Measurements from ENCODE around the gene GRK6. TPM values are rescaled to one million over a fixed set of nuclear protein-coding genes. Genes with fewer than 3 reads are reported as not detected.

Gene GRK6
- total RNA-seq, 1 experiment from 2014 or later: 75.2 TPM

DNA sequence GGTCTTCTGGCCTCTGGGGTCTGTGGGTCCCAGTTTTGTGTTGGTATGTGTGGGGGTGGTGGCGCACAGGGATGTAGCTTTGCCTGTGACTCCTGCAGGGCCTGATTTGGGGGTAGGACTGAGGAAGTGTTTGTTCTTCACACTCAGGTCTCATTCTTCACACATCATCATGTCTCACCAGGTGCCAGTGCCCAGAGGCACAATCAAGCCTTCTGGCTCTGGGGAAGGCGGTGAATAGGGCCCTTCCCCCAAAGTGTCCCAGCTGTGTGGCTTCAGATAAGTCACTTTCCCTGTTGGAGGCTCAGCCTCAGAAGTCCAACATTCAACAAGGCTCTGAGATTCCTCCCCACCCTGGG is 41.8 kb downstream of the GRK6 start:
- Mint-ChIP-seq H3K36me3 (ENCODE audit: insufficient read depth in 1 of 3, low read depth in 3 of 3) (peaks cover 56 to 81% (median 79%) of the 10 kb centered on the region in 3 experiments), H3K27ac (peak overlapping the region in 2 of 3 experiments; percentile 64 to 81; a peak in 4 of 7 replicates), H3K4me1 (peaks cover 17 to 39% of the 10 kb centered on the region in 2 experiments), H3K27me3 (ENCODE audit: low read depth) (no peaks in the 10 kb centered on the region), H3K9me3 (peaks cover 2 to 11% of the 10 kb centered on the region in 2 experiments; a peak in 1 of 5 replicates), H3K4me3 (no peak overlapping the region; a peak in 2 of 5 replicates)
- Histone ChIP-seq H3K23me2 (ENCODE audit: insufficient read length, low read depth, low read length, poor library complexity, severe bottlenecking) (peaks cover 4% of the 10 kb centered on the region), H2BK15ac (ENCODE audit: low read depth, low read length) (no peak overlapping the region), H2BK5ac (ENCODE audit: insufficient read length, low read length) (no peak overlapping the region), H3K9me3 (ENCODE audit: control insufficient read depth, low read depth, low read length) (no peaks in the 10 kb centered on the region), H3K27me3 (ENCODE audit: insufficient read depth, low read length) (no peaks in the 10 kb centered on the region), H3K4me1 (ENCODE audit: insufficient read depth, low read length) (peaks cover 14% of the 10 kb centered on the region; the same call in 1 of the 2 replicates), H3K4me2 (ENCODE audit: insufficient read depth, insufficient read length, low read length) (no peak overlapping the region), H3K79me1 (ENCODE audit: insufficient read depth, low read depth, low read length, poor library complexity, severe bottlenecking) (peaks cover 10% of the 10 kb centered on the region), H3K79me2 (ENCODE audit: insufficient read depth, low read length) (peaks cover 26% of the 10 kb centered on the region; the same call in 1 of the 2 replicates), H2AK5ac (ENCODE audit: insufficient read length, low read length) (no peak overlapping the region), H4K91ac (ENCODE audit: insufficient read length, low read depth, low read length) (no peak overlapping the region), H3K56ac (ENCODE audit: insufficient read length, low read depth, low read length) (no peak overlapping the region), H2BK12ac (ENCODE audit: insufficient read length, low read depth, low read length) (no peak overlapping the region), H3K14ac (ENCODE audit: insufficient read depth, low read length) (no peak overlapping the region), H4K5ac (ENCODE audit: insufficient read length, low read depth, low read length) (no peak overlapping the region), H4K20me1 (ENCODE audit: control insufficient read depth, insufficient read depth, insufficient read length) (no peaks in the 10 kb centered on the region), H3K9ac (ENCODE audit: extremely low read depth, insufficient read length, low read length) (no peak overlapping the region), H2BK20ac (ENCODE audit: low read depth, low read length, poor library complexity, severe bottlenecking) (no peak overlapping the region), H3K18ac (ENCODE audit: insufficient read length, low read depth, low read length) (no peak overlapping the region), H3K27ac (ENCODE audit: insufficient read length, low read depth, low read length) (no peak overlapping the region), H2BK120ac (ENCODE audit: low read depth, low read length, poor library complexity, severe bottlenecking) (no peak overlapping the region), H3K23ac (ENCODE audit: insufficient read length, low read depth, low read length) (no peak overlapping the region), H3T11ph (ENCODE audit: low read length) (no peak overlapping the region), H3K4ac (ENCODE audit: low read depth, low read length) (no peak overlapping the region), H4K8ac (replicated peaks; ENCODE audit: insufficient read length, low read depth, low read length) (no peak overlapping the region), H2AFZ (ENCODE audit: low read length) (no peak overlapping the region)
- WGBS (ENCODE audit: extremely low coverage, insufficient read length, low lambda C conversion rate): no CpG with 5 or more reads among the region's 2 CpGs
- no peak for DNase-seq
- TF ChIP-seq CTCF (conservative IDR thresholded peaks at IDR 0.05): no peak
